Head of caudate nucleus (tissue), 42 donors: ENCODE data around the gene GRID2.

Experiments used
- DNase-seq, 42 donors: peaks; one replicate each; pipeline versions ENCODE4 v3.0.0 to v3.0.0-alpha.2; 2020 to 2021; ENCODE audit warnings: mixed read lengths in 7 of 42
- intact Hi-C: fragments of 100-400 bp; cut with DNase I; formaldehyde crosslinking; loops from one replicate; pipeline ENCODE4 v1.15.0; 2022

The GRID2 gene

GRCh38 chr4:92304121-92304520, 355 bp downstream of the GRID2 start:
- intact Hi-C loops: no loop called here
- DNase-seq: peak in 37 of 42 donors; percentile 2 to 46 (median 22)

- intact Hi-C loops: no loop called here
- peak in 39 of 42 donors; percentile 6 to 62 (median 39) for DNase-seq
These were observed 840 bp downstream of the GRID2 start for GRCh38 chr4:92304606-92305005.

GRCh38 chr4:92305148-92305877, 1.5 kb downstream of the GRID2 start:
- DNase-seq: peak; percentile 60 to 94 (median 88)
- intact Hi-C loops: no loop called here

GRCh38 chr4:92305878-92306520, 2.2 kb downstream of the GRID2 start:
- peak in 40 of 42 donors; percentile 11 to 65 (median 50) for DNase-seq
- intact Hi-C loops: no loop called here

- peak in 1 of 42 donors; percentile 7 for DNase-seq
These were observed 3.4 kb downstream of the GRID2 start for GRCh38 chr4:92307181-92307580.

GRCh38 chr4:92307866-92308265, 4.1 kb downstream of the GRID2 start:
- DNase-seq: peak in 4 of 42 donors; percentile 4 to 33 (median 6)
- intact Hi-C loops: no loop called here

More at GRCh38 chr4:92307181-92307580, 3.4 kb downstream of the GRID2 start:
- intact Hi-C loops: no loop called here

- no peak for DNase-seq
- intact Hi-C loops: no loop called here
These were observed 13.3 kb downstream of the GRID2 start for GRCh38 chr4:92317047-92317446.

- no peak for DNase-seq
- intact Hi-C loops: no loop called here
These were observed 24.3 kb downstream of the GRID2 start for GRCh38 chr4:92328095-92328494.

- intact Hi-C loops: no loop called here
- peak in 5 of 42 donors; percentile 8 to 35 (median 19) for DNase-seq
These were observed 29.2 kb downstream of the GRID2 start for GRCh38 chr4:92333016-92333415.

GRCh38 chr4:92334716-92335350, 31.1 kb downstream of the GRID2 start:
- DNase-seq: peak in 2 of 42 donors; percentile 10 to 44
- intact Hi-C loops: no loop called here

GRCh38 chr4:92339676-92340075, 35.9 kb downstream of the GRID2 start:
- no peak for DNase-seq
- intact Hi-C loops: no loop called here

- DNase-seq: no peak
- intact Hi-C loops: no loop called here
These were observed 40.5 kb downstream of the GRID2 start for GRCh38 chr4:92344216-92344615.

- intact Hi-C loops: no loop called here
- DNase-seq: no peak
These were observed 42.5 kb downstream of the GRID2 start for GRCh38 chr4:92346289-92346688.

GRCh38 chr4:92357966-92358365, 54.2 kb downstream of the GRID2 start:
- intact Hi-C loops: no loop called here
- no peak for DNase-seq

GRCh38 chr4:92359491-92359890, 55.7 kb downstream of the GRID2 start:
- DNase-seq: no peak
- intact Hi-C loops: no loop called here

- no peak for DNase-seq
- intact Hi-C loops: no loop called here
These were observed 58.3 kb downstream of the GRID2 start for GRCh38 chr4:92362028-92362427.

GRCh38 chr4:92368653-92369052, 64.9 kb downstream of the GRID2 start:
- no peak for DNase-seq
- intact Hi-C loops: no loop called here

GRCh38 chr4:92381616-92382015, 77.8 kb downstream of the GRID2 start:
- intact Hi-C loops: no loop called here
- DNase-seq: no peak

- intact Hi-C loops: no loop called here
- no peak for DNase-seq
These were observed 78.4 kb downstream of the GRID2 start for GRCh38 chr4:92382128-92382527.

- DNase-seq: peak in 7 of 42 donors; percentile 5 to 64 (median 16)
- intact Hi-C loops: no loop called here
These were observed 83.8 kb downstream of the GRID2 start for GRCh38 chr4:92387459-92388069.
